HL-60 (cell line): ENCODE data around the gene NRAS.

Source experiments
- DNase-seq, 2 experiments: peaks; one replicate each; pipeline ENCODE4 v3.0.0-alpha.2; 2010 to 2020; ENCODE audit warnings: low read depth in 1 of 2, low spot score in 1 of 2
- H3K27ac ChIP-seq: fragments of 250-450 bp; sonication (Bioruptor Pico); replicated peaks from 2 replicates; pipeline ENCODE4 v1.5.1; 2020; ENCODE audit warnings: mild to moderate bottlenecking, moderate library complexity
- H3K27me3 ChIP-seq: fragments of 250-450 bp; sonication (Bioruptor Pico); 2 replicates; pipeline ENCODE4 v1.5.1; 2021; ENCODE audit warnings: mild to moderate bottlenecking, moderate library complexity; ENCODE audit not compliant: insufficient read depth, poor library complexity, severe bottlenecking
- H3K4me3 ChIP-seq: replicated peaks from 2 replicates; pipeline ENCODE4 v1.5.1; 2011; ENCODE audit warnings: mild to moderate bottlenecking, control low read depth, low read length; ENCODE audit not compliant: insufficient read depth
- GABPA ChIP-seq: IDR thresholded peaks from 2 replicates; pipeline ENCODE4 v1.6.1; 2012; ENCODE audit warnings: low read depth
- POLR2AphosphoS5 ChIP-seq: IDR thresholded peaks from 2 replicates; pipeline ENCODE4 v1.6.1; 2012; ENCODE audit warnings: low read depth
- SPI1 ChIP-seq: IDR thresholded peaks from 2 replicates; pipeline ENCODE4 v1.6.1; 2012; ENCODE audit warnings: low read depth, mild to moderate bottlenecking, borderline replicate concordance
- TF ChIP-seq, protein P1 (sequence below): IDR thresholded peaks from one replicate; pipeline ENCODE4 v1.5.1; 2011; ENCODE audit warnings: low read length, control low read depth, inconsistent platforms; ENCODE audit not compliant: insufficient read depth
- TF ChIP-seq, protein P2 (sequence below): IDR thresholded peaks from 2 replicates; pipeline ENCODE4 v1.6.1; 2012; ENCODE audit warnings: low read depth; ENCODE audit not compliant: insufficient replicate concordance

NRAS gene

GRCh38 chr1:114741963-114742746 lies 25.6 kb upstream of the NRAS start:
- Histone ChIP-seq H3K27ac (no peak overlapping the region), H3K27me3 (no peaks in the 10 kb centered on the region), H3K4me3 (no peak overlapping the region)
- TF ChIP-seq GABPA (no peak), POLR2AphosphoS5 (no peak), SPI1 (no peak)
- TF ChIP-seq, protein P1, sequence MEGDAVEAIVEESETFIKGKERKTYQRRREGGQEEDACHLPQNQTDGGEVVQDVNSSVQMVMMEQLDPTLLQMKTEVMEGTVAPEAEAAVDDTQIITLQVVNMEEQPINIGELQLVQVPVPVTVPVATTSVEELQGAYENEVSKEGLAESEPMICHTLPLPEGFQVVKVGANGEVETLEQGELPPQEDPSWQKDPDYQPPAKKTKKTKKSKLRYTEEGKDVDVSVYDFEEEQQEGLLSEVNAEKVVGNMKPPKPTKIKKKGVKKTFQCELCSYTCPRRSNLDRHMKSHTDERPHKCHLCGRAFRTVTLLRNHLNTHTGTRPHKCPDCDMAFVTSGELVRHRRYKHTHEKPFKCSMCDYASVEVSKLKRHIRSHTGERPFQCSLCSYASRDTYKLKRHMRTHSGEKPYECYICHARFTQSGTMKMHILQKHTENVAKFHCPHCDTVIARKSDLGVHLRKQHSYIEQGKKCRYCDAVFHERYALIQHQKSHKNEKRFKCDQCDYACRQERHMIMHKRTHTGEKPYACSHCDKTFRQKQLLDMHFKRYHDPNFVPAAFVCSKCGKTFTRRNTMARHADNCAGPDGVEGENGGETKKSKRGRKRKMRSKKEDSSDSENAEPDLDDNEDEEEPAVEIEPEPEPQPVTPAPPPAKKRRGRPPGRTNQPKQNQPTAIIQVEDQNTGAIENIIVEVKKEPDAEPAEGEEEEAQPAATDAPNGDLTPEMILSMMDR, result no peak
- TF ChIP-seq, protein P2, sequence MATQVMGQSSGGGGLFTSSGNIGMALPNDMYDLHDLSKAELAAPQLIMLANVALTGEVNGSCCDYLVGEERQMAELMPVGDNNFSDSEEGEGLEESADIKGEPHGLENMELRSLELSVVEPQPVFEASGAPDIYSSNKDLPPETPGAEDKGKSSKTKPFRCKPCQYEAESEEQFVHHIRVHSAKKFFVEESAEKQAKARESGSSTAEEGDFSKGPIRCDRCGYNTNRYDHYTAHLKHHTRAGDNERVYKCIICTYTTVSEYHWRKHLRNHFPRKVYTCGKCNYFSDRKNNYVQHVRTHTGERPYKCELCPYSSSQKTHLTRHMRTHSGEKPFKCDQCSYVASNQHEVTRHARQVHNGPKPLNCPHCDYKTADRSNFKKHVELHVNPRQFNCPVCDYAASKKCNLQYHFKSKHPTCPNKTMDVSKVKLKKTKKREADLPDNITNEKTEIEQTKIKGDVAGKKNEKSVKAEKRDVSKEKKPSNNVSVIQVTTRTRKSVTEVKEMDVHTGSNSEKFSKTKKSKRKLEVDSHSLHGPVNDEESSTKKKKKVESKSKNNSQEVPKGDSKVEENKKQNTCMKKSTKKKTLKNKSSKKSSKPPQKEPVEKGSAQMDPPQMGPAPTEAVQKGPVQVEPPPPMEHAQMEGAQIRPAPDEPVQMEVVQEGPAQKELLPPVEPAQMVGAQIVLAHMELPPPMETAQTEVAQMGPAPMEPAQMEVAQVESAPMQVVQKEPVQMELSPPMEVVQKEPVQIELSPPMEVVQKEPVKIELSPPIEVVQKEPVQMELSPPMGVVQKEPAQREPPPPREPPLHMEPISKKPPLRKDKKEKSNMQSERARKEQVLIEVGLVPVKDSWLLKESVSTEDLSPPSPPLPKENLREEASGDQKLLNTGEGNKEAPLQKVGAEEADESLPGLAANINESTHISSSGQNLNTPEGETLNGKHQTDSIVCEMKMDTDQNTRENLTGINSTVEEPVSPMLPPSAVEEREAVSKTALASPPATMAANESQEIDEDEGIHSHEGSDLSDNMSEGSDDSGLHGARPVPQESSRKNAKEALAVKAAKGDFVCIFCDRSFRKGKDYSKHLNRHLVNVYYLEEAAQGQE, result no peak
- DNase-seq, result no peak

- Histone ChIP-seq H3K4me3 (no peak overlapping the region), H3K27ac (no peak overlapping the region), H3K27me3 (no peaks in the 10 kb centered on the region)
- TF ChIP-seq POLR2AphosphoS5, result no peak
- TF ChIP-seq, protein P1, result no peak
- no peak for TF ChIP-seq GABPA
- TF ChIP-seq SPI1, result no peak
- TF ChIP-seq, protein P2, result no peak
- no peak for DNase-seq
Measured at GRCh38 chr1:114740331-114740730, 23.8 kb upstream of the NRAS start.

GRCh38 chr1:114737314-114737849 lies 20.8 kb upstream of the NRAS start:
- no peak overlapping the region for H3K4me3 ChIP-seq
- no peaks in the 10 kb centered on the region for H3K27me3 ChIP-seq
- no peak overlapping the region for H3K27ac ChIP-seq
- TF ChIP-seq, protein P2, result no peak
- TF ChIP-seq SPI1 (no peak), POLR2AphosphoS5 (no peak), GABPA (no peak)
- TF ChIP-seq, protein P1, result no peak
- DNase-seq, result no peak
